Neural cell (in vitro differentiated cells): ENCODE results near the gene COBL. TPM values are rescaled to one million over a fixed set of nuclear protein-coding genes. Genes with fewer than 3 reads are reported as not detected.

Experiments
- H2AFZ ChIP-seq: fragments of 200-600, 300-800 bp; sonication (generic), shearing (Covaris generic); 2 replicates; pipeline ENCODE4 v1.6.0; 2014; ENCODE audit warnings: low read depth, mild to moderate bottlenecking, antibody characterized with exemption, low read length, moderate library complexity
- H3F3A ChIP-seq: fragments of 200-600 bp; shearing (Covaris generic); 2 replicates; pipeline ENCODE4 v1.6.1; 2016; ENCODE audit warnings: mild to moderate bottlenecking, moderate library complexity, mixed read lengths, antibody characterized with exemption, low read length; ENCODE audit not compliant: insufficient read depth, poor library complexity, severe bottlenecking
- H3K27ac ChIP-seq: fragments of 200-600, 300-800 bp; sonication (generic), shearing (Covaris generic); 2 replicates; pipeline ENCODE4 v1.5.1; 2014; ENCODE audit warnings: mild to moderate bottlenecking, low read length, moderate library complexity
- H3K27me3 ChIP-seq: fragments of 300-800, 200-600 bp; sonication (generic), shearing (Covaris generic); 2 replicates; pipeline ENCODE4 v1.6.0; 2014; ENCODE audit warnings: mild to moderate bottlenecking, low read depth, low read length, moderate library complexity; ENCODE audit not compliant: insufficient read depth
- H3K36me3 ChIP-seq: fragments of 300-800, 200-600 bp; sonication (generic), shearing (Covaris generic); 2 replicates; pipeline ENCODE4 v1.5.1; 2014; ENCODE audit warnings: mild to moderate bottlenecking, antibody characterized with exemption, low read length, moderate library complexity; ENCODE audit not compliant: insufficient read depth
- H3K4me2 ChIP-seq: fragments of 300-800, 200-600 bp; sonication (generic), shearing (Covaris generic); 2 replicates; pipeline ENCODE4 v1.6.0; 2014; ENCODE audit warnings: mild to moderate bottlenecking, low read length
- H3K4me3 ChIP-seq: fragments of 300-800, 200-600 bp; sonication (generic), shearing (Covaris generic); 2 replicates; pipeline ENCODE4 v1.5.1; 2014; ENCODE audit warnings: mild to moderate bottlenecking, low read length, moderate library complexity
- H3K79me2 ChIP-seq: fragments of 200-600 bp; shearing (Covaris generic); replicated peaks from 2 replicates; pipeline ENCODE4 v1.6.0; 2014; ENCODE audit warnings: mild to moderate bottlenecking, low read length, moderate library complexity; ENCODE audit not compliant: insufficient read depth
- H3K9ac ChIP-seq: fragments of 300-800, 200-600 bp; sonication (generic), shearing (Covaris generic); 2 replicates; pipeline ENCODE4 v1.6.1; 2016; ENCODE audit warnings: mild to moderate bottlenecking, low read length, mixed read lengths
- H3K9me2 ChIP-seq: fragments of 200-600 bp; shearing (Covaris generic); 2 replicates; pipeline ENCODE4 v1.6.1; 2016; ENCODE audit warnings: mild to moderate bottlenecking, low read length, mixed read lengths; ENCODE audit not compliant: insufficient read depth
- H3K9me3 ChIP-seq: fragments of 200-600, 300-800 bp; sonication (generic), shearing (Covaris generic); 2 replicates; pipeline ENCODE4 v1.6.1; 2016; ENCODE audit warnings: mild to moderate bottlenecking, mixed run types, low read length, moderate library complexity, mixed read lengths
- H4K20me1 ChIP-seq: fragments of 200-600 bp; shearing (Covaris generic); 2 replicates; pipeline ENCODE4 v1.6.1; 2016; ENCODE audit warnings: mild to moderate bottlenecking, mixed run types; ENCODE audit not compliant: insufficient read depth
- CTCF ChIP-seq: fragments of 450-650 bp; IDR thresholded peaks from 2 replicates; pipeline ENCODE4 v1.5.1; 2014; ENCODE audit warnings: antibody characterized with exemption, mild to moderate bottlenecking, moderate library complexity; ENCODE audit not compliant: poor library complexity, severe bottlenecking
- EP300 ChIP-seq: fragments of 450-650 bp; conservative IDR thresholded peaks from 2 replicates; pipeline ENCODE4 v1.6.1; 2014; ENCODE audit warnings: antibody characterized with exemption, mild to moderate bottlenecking, moderate library complexity; ENCODE audit not compliant: poor library complexity, severe bottlenecking
- EZH2 ChIP-seq: fragments of 200-600, 300-800 bp; shearing (Covaris generic), sonication (generic); IDR thresholded peaks from 2 replicates; pipeline ENCODE4 v1.6.1; 2014; ENCODE audit warnings: antibody characterized with exemption, low read length, borderline replicate concordance, mild to moderate bottlenecking; ENCODE audit not compliant: insufficient read depth, poor library complexity, severe bottlenecking
- MXI1 ChIP-seq: fragments of 450-650 bp; conservative IDR thresholded peaks from 2 replicates; pipeline ENCODE4 v1.6.1; 2014; ENCODE audit warnings: antibody characterized with exemption, mild to moderate bottlenecking; ENCODE audit not compliant: poor library complexity, severe bottlenecking
- POLR2AphosphoS5 ChIP-seq: IDR thresholded peaks from 2 replicates; pipeline ENCODE4 v1.6.1; 2012
- RAD21 ChIP-seq: fragments of 450-650 bp; conservative IDR thresholded peaks from 2 replicates; pipeline ENCODE4 v1.6.1; 2014; ENCODE audit warnings: antibody characterized with exemption, mild to moderate bottlenecking, moderate library complexity
- SMC3 ChIP-seq: fragments of 450-650 bp; conservative IDR thresholded peaks from 2 replicates; pipeline ENCODE4 v1.6.1; 2014; ENCODE audit warnings: antibody characterized with exemption, mild to moderate bottlenecking, moderate library complexity; ENCODE audit not compliant: poor library complexity
- TAF1 ChIP-seq: IDR thresholded peaks from 2 replicates; pipeline ENCODE4 v1.6.1; 2012; ENCODE audit warnings: low read depth
- polyA plus RNA-seq: library from polyadenylated mRNA; depleted of rRNA; stranded (reverse); fragments of >200 nt; gene quantifications from 2 replicates; pipeline ENCODE4 v1.2.3, GENCODE V29; 2014
- TF ChIP-seq, protein P1 (sequence below): IDR thresholded peaks from 2 replicates; pipeline ENCODE4 v1.6.1; 2012; ENCODE audit warnings: borderline replicate concordance

The COBL gene
- polyA plus RNA-seq, 1 donor from 2014 or later: 0.12 TPM

GRCh38 chr7:50988465-50988864 lies 328.1 kb downstream of the COBL start:
- H3K27me3 ChIP-seq: no peaks in the 10 kb centered on the region
- no peaks in the 10 kb centered on the region for H3K9me3 ChIP-seq
- no peak overlapping the region for H3K4me2 ChIP-seq

DNA sequence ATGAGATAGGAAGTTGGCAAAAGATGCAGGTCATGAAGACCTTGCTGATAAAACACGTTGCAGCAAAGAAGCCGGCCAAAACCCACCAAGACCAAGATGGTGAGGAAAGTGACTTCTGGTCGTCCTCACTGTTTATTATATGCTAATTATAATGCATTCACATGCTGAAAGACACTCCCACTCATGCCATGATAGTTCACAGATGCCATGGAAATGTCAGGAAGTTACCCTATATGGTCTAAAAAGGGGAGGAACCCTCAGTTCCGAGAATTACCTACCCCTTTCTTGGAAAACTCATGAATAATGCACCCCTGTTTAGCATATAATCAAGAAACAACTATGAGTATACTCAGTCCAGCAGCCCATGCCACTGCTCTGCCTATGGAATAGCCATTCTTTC lies 331.5 kb downstream of the COBL start:
- no peaks in the 10 kb centered on the region for H3K36me3 ChIP-seq
- no peaks in the 10 kb centered on the region for H4K20me1 ChIP-seq
- H3K9me3 ChIP-seq: no peaks in the 10 kb centered on the region
- no peaks in the 10 kb centered on the region for H3K9me2 ChIP-seq
- no peaks in the 10 kb centered on the region for H3F3A ChIP-seq
- no peak overlapping the region for H3K4me3 ChIP-seq
- no peak overlapping the region for H3K9ac ChIP-seq
- H3K27ac ChIP-seq: no peak overlapping the region
- no peak overlapping the region for H2AFZ ChIP-seq
- TF ChIP-seq POLR2AphosphoS5 (no peak), MXI1 (no peak), CTCF (no peak)
- no peak overlapping the region for H3K4me2 ChIP-seq
- H3K27me3 ChIP-seq: no peaks in the 10 kb centered on the region
- no peaks in the 10 kb centered on the region for H3K79me2 ChIP-seq

More at GRCh38 chr7:50988465-50988864, 328.1 kb downstream of the COBL start:
- TF ChIP-seq MXI1 (no peak), POLR2AphosphoS5 (no peak), TAF1 (no peak), CTCF (no peak), SMC3 (no peak), RAD21 (no peak), EP300 (no peak), EZH2 (no peak)
- TF ChIP-seq, protein P1, sequence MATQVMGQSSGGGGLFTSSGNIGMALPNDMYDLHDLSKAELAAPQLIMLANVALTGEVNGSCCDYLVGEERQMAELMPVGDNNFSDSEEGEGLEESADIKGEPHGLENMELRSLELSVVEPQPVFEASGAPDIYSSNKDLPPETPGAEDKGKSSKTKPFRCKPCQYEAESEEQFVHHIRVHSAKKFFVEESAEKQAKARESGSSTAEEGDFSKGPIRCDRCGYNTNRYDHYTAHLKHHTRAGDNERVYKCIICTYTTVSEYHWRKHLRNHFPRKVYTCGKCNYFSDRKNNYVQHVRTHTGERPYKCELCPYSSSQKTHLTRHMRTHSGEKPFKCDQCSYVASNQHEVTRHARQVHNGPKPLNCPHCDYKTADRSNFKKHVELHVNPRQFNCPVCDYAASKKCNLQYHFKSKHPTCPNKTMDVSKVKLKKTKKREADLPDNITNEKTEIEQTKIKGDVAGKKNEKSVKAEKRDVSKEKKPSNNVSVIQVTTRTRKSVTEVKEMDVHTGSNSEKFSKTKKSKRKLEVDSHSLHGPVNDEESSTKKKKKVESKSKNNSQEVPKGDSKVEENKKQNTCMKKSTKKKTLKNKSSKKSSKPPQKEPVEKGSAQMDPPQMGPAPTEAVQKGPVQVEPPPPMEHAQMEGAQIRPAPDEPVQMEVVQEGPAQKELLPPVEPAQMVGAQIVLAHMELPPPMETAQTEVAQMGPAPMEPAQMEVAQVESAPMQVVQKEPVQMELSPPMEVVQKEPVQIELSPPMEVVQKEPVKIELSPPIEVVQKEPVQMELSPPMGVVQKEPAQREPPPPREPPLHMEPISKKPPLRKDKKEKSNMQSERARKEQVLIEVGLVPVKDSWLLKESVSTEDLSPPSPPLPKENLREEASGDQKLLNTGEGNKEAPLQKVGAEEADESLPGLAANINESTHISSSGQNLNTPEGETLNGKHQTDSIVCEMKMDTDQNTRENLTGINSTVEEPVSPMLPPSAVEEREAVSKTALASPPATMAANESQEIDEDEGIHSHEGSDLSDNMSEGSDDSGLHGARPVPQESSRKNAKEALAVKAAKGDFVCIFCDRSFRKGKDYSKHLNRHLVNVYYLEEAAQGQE: no peak
- no peak overlapping the region for H3K4me3 ChIP-seq
- H3F3A ChIP-seq: no peaks in the 10 kb centered on the region
- no peak overlapping the region for H2AFZ ChIP-seq
- H4K20me1 ChIP-seq: no peaks in the 10 kb centered on the region
- no peak overlapping the region for H3K27ac ChIP-seq
- no peaks in the 10 kb centered on the region for H3K9me2 ChIP-seq
- no peak overlapping the region for H3K9ac ChIP-seq
- H3K79me2 ChIP-seq: no peaks in the 10 kb centered on the region
- H3K36me3 ChIP-seq: no peaks in the 10 kb centered on the region
